Colonic mucosa (tissue), 4 donors: ENCODE data around the gene CFAP77. TPM values are rescaled to one million over a fixed set of nuclear protein-coding genes. Genes with fewer than 3 reads are reported as not detected.
A peak's percentile ranks its signal among the peaks of the same experiment; 100 is the strongest.
"Not testable (repeated sequence)": the region's sequence is repeated elsewhere in the genome, so short reads cannot be mapped to it uniquely, and the experiment has no call there.

ENCODE experiments used
- DNase-seq: peaks from one replicate; pipeline ENCODE4 v3.0.0-alpha.2; 2020
- H3K27ac ChIP-seq: fragments of 200-600 bp; one replicate; pipeline ENCODE4 v1.8.0; 2021
- H3K27me3 ChIP-seq: fragments of 200-600 bp; one replicate; pipeline ENCODE4 v1.8.0; 2021
- H3K36me3 ChIP-seq: fragments of 200-600 bp; one replicate; pipeline ENCODE4 v1.8.0; 2021
- H3K4me1 ChIP-seq: fragments of 200-600 bp; one replicate; pipeline ENCODE4 v1.8.0; 2021; ENCODE audit warnings: mild to moderate bottlenecking
- H3K4me3 ChIP-seq: fragments of 200-600 bp; one replicate; pipeline ENCODE4 v1.8.0; 2021
- H3K9ac ChIP-seq, 2 donors: one replicate each; pipeline ENCODE4 v1.7.0; 2013; ENCODE audit warnings: control low read depth in 2 of 2, low read depth in 2 of 2, low read length in 2 of 2
- H3K9me3 ChIP-seq: fragments of 200-600 bp; one replicate; pipeline ENCODE4 v1.8.0; 2021
- CTCF ChIP-seq: fragments of 200-600 bp; IDR thresholded peaks from one replicate; pipeline ENCODE4 v1.8.0; 2022; ENCODE audit warnings: antibody characterized with exemption, mild to moderate bottlenecking
- intact Hi-C: fragments of 100-400 bp; cut with DNase I; formaldehyde crosslinking; loops from one replicate; pipeline ENCODE4 v1.14.1; 2022
- total RNA-seq, 2 donors: library from RNA; stranded (reverse); fragmentation: NEBNext Ultra II Directional in 1 of 2; extraction: Animal tissue kit (Norgen Biotek cat#: 25700) in 1 of 2; gene quantifications; one replicate each; pipeline ENCODE4 v1.2.1, GENCODE V29; 2021
- donor health status: healthy.
- donor health status: DM: no; HTN: no; CAD: no.
- donor health status: DM: no; HTN: no; CAD: no.

The CFAP77 gene
- total RNA-seq, 2 donors from 2014 or later: not detected

GRCh38 chr9:132369421-132369820, 40.6 kb upstream of the CFAP77 start:
- Histone ChIP-seq H3K4me1 (no peaks in the 10 kb centered on the region), H3K4me3 (no peak overlapping the region), H3K27me3 (no peaks in the 10 kb centered on the region), H3K9me3 (no peaks in the 10 kb centered on the region), H3K27ac (no peak overlapping the region), H3K9ac (no peak overlapping the region), H3K36me3 (no peaks in the 10 kb centered on the region)
- TF ChIP-seq CTCF: no peak
- intact Hi-C loops: no loop called here
- no peak for DNase-seq

GRCh38 chr9:132370592-132370991, 39.4 kb upstream of the CFAP77 start:
- TF ChIP-seq CTCF: no peak
- H3K9ac ChIP-seq: no peak overlapping the region
- no peak for DNase-seq
- no peaks in the 10 kb centered on the region for H3K27me3 ChIP-seq
- H3K9me3 ChIP-seq: no peaks in the 10 kb centered on the region
- no peak overlapping the region for H3K27ac ChIP-seq
- H3K4me3 ChIP-seq: no peak overlapping the region
- no peaks in the 10 kb centered on the region for H3K4me1 ChIP-seq
- intact Hi-C loops: no loop called here
- H3K36me3 ChIP-seq: no peaks in the 10 kb centered on the region

- Histone ChIP-seq H3K27me3 (no peaks in the 10 kb centered on the region), H3K36me3 (no peaks in the 10 kb centered on the region), H3K4me3 (no peak overlapping the region), H3K9ac (no peak overlapping the region), H3K9me3 (no peaks in the 10 kb centered on the region), H3K4me1 (no peaks in the 10 kb centered on the region), H3K27ac (no peak overlapping the region)
- DNase-seq: peak; percentile 37
- no peak for TF ChIP-seq CTCF
- intact Hi-C loops: no loop called here
These were observed 37.6 kb upstream of the CFAP77 start for GRCh38 chr9:132372177-132373095.

- H3K27me3 ChIP-seq, H3K9me3 ChIP-seq, H3K4me3 ChIP-seq, H3K36me3 ChIP-seq, H3K4me1 ChIP-seq, H3K27ac ChIP-seq, intact Hi-C loops, DNase-seq, H3K9ac ChIP-seq: not testable (repeated sequence)
These were observed 32.2 kb upstream of the CFAP77 start for GRCh38 chr9:132377769-132378168.

- not testable (repeated sequence) for H3K36me3 ChIP-seq, H3K4me1 ChIP-seq
These were observed 31.6 kb upstream of the CFAP77 start for GRCh38 chr9:132378416-132378815.

GRCh38 chr9:132381966-132382541, 28.0 kb upstream of the CFAP77 start:
- DNase-seq: no peak
- intact Hi-C loops: loop anchor here (10.0 kb wide), 1 partner anchor 107 kb away; no protein-coding TSS in a partner anchor
- Histone ChIP-seq H3K4me3 (no peak overlapping the region), H3K9me3 (no peaks in the 10 kb centered on the region), H3K9ac (peak overlapping the region; percentile 19 to 29), H3K36me3 (no peaks in the 10 kb centered on the region), H3K4me1 (no peaks in the 10 kb centered on the region), H3K27me3 (no peaks in the 10 kb centered on the region), H3K27ac (peak overlapping the region; percentile 27)
- TF ChIP-seq CTCF: no peak

More at GRCh38 chr9:132378416-132378815, 31.6 kb upstream of the CFAP77 start:
- H3K9ac ChIP-seq, DNase-seq, H3K27ac ChIP-seq, H3K27me3 ChIP-seq, intact Hi-C loops, H3K9me3 ChIP-seq, H3K4me3 ChIP-seq: not testable (repeated sequence)
